H1 (cell line): Measurements from ENCODE around the gene NDUFA5.

ENCODE experiments used
- BCL11A ChIP-seq, 2 experiments: IDR thresholded peaks; one replicate each; pipeline ENCODE4 v1.6.1; 2011; ENCODE audit warnings: low read depth in 2 of 2, low read length in 2 of 2, mild to moderate bottlenecking in 2 of 2
- CREB1 ChIP-seq: IDR thresholded peaks from 2 replicates; pipeline ENCODE4 v1.6.1; 2012; ENCODE audit warnings: inconsistent platforms
- CTCF ChIP-seq, 3 experiments: IDR thresholded peaks; 1 replicate in 2 of 3; 2 replicates in 1 of 3; pipeline versions ENCODE4 v1.5.1 to v1.6.1; 2011; ENCODE audit warnings: low read length in 3 of 3, mild to moderate bottlenecking in 3 of 3, inconsistent platforms in 2 of 3, low read depth in 1 of 3, moderate library complexity in 1 of 3; ENCODE audit not compliant: insufficient read depth in 1 of 3; ENCODE audit errors: control extremely low read depth in 1 of 3
- EP300 ChIP-seq, 2 experiments: IDR thresholded peaks; 1 replicate in 1 of 2; 2 replicates in 1 of 2; pipeline ENCODE4 v1.6.1; 2011 to 2012; ENCODE audit warnings: low read depth in 2 of 2, low read length in 2 of 2, mild to moderate bottlenecking in 2 of 2, borderline replicate concordance in 1 of 2, inconsistent platforms in 1 of 2, moderate library complexity in 1 of 2
- EZH2 ChIP-seq: fragments of 200-600 bp; sonication (generic); IDR thresholded peaks from 2 replicates; pipeline ENCODE4 v1.7.1; 2012; ENCODE audit warnings: low read depth, mild to moderate bottlenecking, moderate library complexity, low read length, inconsistent platforms; ENCODE audit not compliant: severe bottlenecking
- JUN ChIP-seq: IDR thresholded peaks from 2 replicates; pipeline ENCODE4 v1.6.1; 2011; ENCODE audit warnings: low read depth, mild to moderate bottlenecking, improper control_type of control experiment, low read length
- MAX ChIP-seq: IDR thresholded peaks from 2 replicates; pipeline ENCODE4 v1.6.1; 2012; ENCODE audit warnings: inconsistent platforms
- POLR2AphosphoS5 ChIP-seq: IDR thresholded peaks from 2 replicates; pipeline ENCODE4 v1.6.1; 2011; ENCODE audit warnings: low read depth, low read length
- RAD21 ChIP-seq, 2 experiments: IDR thresholded peaks in 1 of 2; conservative IDR thresholded peaks in 1 of 2; 2 replicates each; pipeline ENCODE4 v1.6.1; 2011; ENCODE audit warnings: low read depth in 2 of 2, low read length in 2 of 2, improper control_type of control experiment in 1 of 2, inconsistent platforms in 1 of 2, mild to moderate bottlenecking in 1 of 2, moderate library complexity in 1 of 2
- RNF2 ChIP-seq: fragments of 200-900, 300-1000 bp; sonication (generic); IDR thresholded peaks from 2 replicates; pipeline ENCODE4 v1.7.1; 2016; ENCODE audit warnings: borderline replicate concordance, low read depth, mild to moderate bottlenecking, antibody characterized with exemption, low read length; ENCODE audit not compliant: poor library complexity, severe bottlenecking; ENCODE audit errors: missing control alignments
- TBP ChIP-seq: IDR thresholded peaks from 2 replicates; pipeline ENCODE4 v1.6.1; 2011; ENCODE audit warnings: low read depth, low read length, improper control_type of control experiment
- YY1 ChIP-seq: IDR thresholded peaks from 2 replicates; pipeline ENCODE4 v1.6.1; 2011; ENCODE audit warnings: low read depth, mild to moderate bottlenecking, low read length

GRCh38 chr7:123570390-123571182 lies 13.0 kb upstream of the NDUFA5 start:
- TF ChIP-seq CTCF (IDR thresholded peaks at IDR 0.05; ENCODE audit: control extremely low read depth in 1 of 3, insufficient read depth in 1 of 3, low read depth in 1 of 3, low read length in 3 of 3) (no peak), EP300 (IDR thresholded peaks at IDR 0.05; ENCODE audit: borderline replicate concordance in 1 of 2, low read depth in 2 of 2, low read length in 2 of 2) (no peak), TBP (no peak), POLR2AphosphoS5 (no peak), CREB1 (no peak), JUN (no peak), EZH2 (no peak), RNF2 (no peak), MAX (no peak), RAD21 (IDR thresholded peaks at IDR 0.05 in 1 of 2, conservative IDR thresholded peaks at IDR 0.05 in 1 of 2; ENCODE audit: low read depth in 2 of 2, low read length in 2 of 2) (no peak), YY1 (no peak), BCL11A (IDR thresholded peaks at IDR 0.05; ENCODE audit: low read depth in 2 of 2, low read length in 2 of 2) (no peak)
